HepG2 (cell line): Measurements from ENCODE around the gene VTN. TPM values are rescaled to one million over a fixed set of nuclear protein-coding genes. Genes with fewer than 3 reads are reported as not detected.

Experiments used
- ATAC-seq: fragments of 200-7000 bp; cut with Tn5 transposase; 3 replicates; pipeline ENCODE4 v1.9.1; 2020; ENCODE audit warnings: mild to moderate bottlenecking, moderate library complexity
- BruUV-seq: library from RNA; stranded (reverse); fragments of 400-500 nt; replicated peaks from 2 replicates; lab custom pipeline; 2021; lab: Mats Ljungman, UMichigan
- CTCF ChIA-PET: fragments of 300-600 bp; formaldehyde crosslinking; extraction: SDS; loops from one replicate; lab custom pipeline; 2021; ENCODE audit warnings: low total read pairs, inconsistent platforms, low intra/inter-chr PET ratio; lab: Yijun Ruan, JAX
- POLR2A ChIA-PET: fragments of 350-600 bp; sonication (Branson Sonifier 250); formaldehyde crosslinking; loops from one replicate; lab custom pipeline; 2020; ENCODE audit warnings: antibody characterized with exemption, inconsistent platforms; lab: Yijun Ruan, JAX
- DNase-seq: peaks from one replicate; pipeline ENCODE4 v3.0.0-alpha.2; 2015; ENCODE audit warnings: low spot score
- FAIRE-seq: peaks from 3 replicates; lab custom pipeline; 2011; peaks lifted over from hg19 to GRCh38; lab: Jason Lieb, UNC
- H2AFZ ChIP-seq: one replicate; pipeline ENCODE4 v1.6.1; 2011; ENCODE audit warnings: low read length, inconsistent platforms
- H3K27ac ChIP-seq: fragments of 300-600 bp; 3 replicates; pipeline ENCODE4 v1.8.0; 2011; ENCODE audit warnings: mixed run types, mild to moderate bottlenecking, mixed read lengths, low read length, inconsistent platforms; ENCODE audit not compliant: insufficient read depth; ENCODE audit errors: extremely low read length
- H3K27me3 ChIP-seq, 2 experiments: fragments of 200-600 bp in 1 of 2; 2 replicates in 1 of 2; 3 replicates in 1 of 2; pipeline versions ENCODE4 v1.6.0 to v1.8.0; 2011; ENCODE audit warnings: low read length in 2 of 2, mild to moderate bottlenecking in 2 of 2, moderate library complexity in 2 of 2, inconsistent platforms in 1 of 2; ENCODE audit not compliant: insufficient read depth in 2 of 2, control insufficient read depth in 1 of 2
- H3K36me3 ChIP-seq, 2 experiments: fragments of 200-600 bp in 1 of 2; replicated peaks in 1 of 2; 2 replicates in 1 of 2; 3 replicates in 1 of 2; pipeline versions ENCODE4 v1.5.1 to v1.8.0; 2011; ENCODE audit warnings: low read length in 2 of 2, inconsistent platforms in 1 of 2; ENCODE audit not compliant: insufficient read depth in 2 of 2, control insufficient read depth in 1 of 2
- H3K4me1 ChIP-seq: 2 replicates; pipeline ENCODE4 v1.5.1; 2012; ENCODE audit warnings: low read length, inconsistent platforms; ENCODE audit not compliant: insufficient read depth
- H3K4me2 ChIP-seq: 2 replicates; pipeline ENCODE4 v1.6.0; 2011; ENCODE audit warnings: low read depth, low read length, inconsistent platforms
- H3K4me3 ChIP-seq, 3 experiments: fragments of 200-600 bp in 1 of 3; sonication (generic), shearing (Covaris generic) in 1 of 3; replicated peaks in 1 of 3; 2 replicates each; pipeline ENCODE4 v1.5.1; 2011 to 2016; ENCODE audit warnings: low read length in 3 of 3, inconsistent platforms in 2 of 3, low read depth in 2 of 3, mild to moderate bottlenecking in 2 of 3, control low read depth in 1 of 3, mixed read lengths in 1 of 3; ENCODE audit not compliant: insufficient read depth in 1 of 3
- H3K79me2 ChIP-seq: one replicate; pipeline ENCODE4 v1.6.1; 2011; ENCODE audit warnings: low read length, inconsistent platforms; ENCODE audit not compliant: insufficient read depth
- H3K9ac ChIP-seq: 2 replicates; pipeline ENCODE4 v1.6.0; 2011; ENCODE audit warnings: mild to moderate bottlenecking, low read depth, low read length, inconsistent platforms; ENCODE audit not compliant: insufficient read depth
- H3K9me3 ChIP-seq: 2 replicates; pipeline ENCODE4 v1.5.1; 2012; ENCODE audit warnings: mild to moderate bottlenecking, low read length
- H4K20me1 ChIP-seq: 2 replicates; pipeline ENCODE4 v1.6.0; 2011; ENCODE audit warnings: inconsistent platforms, mild to moderate bottlenecking, low read length, moderate library complexity; ENCODE audit not compliant: insufficient read depth
- KMT2A ChIP-seq: sonication (generic); formaldehyde crosslinking; IDR thresholded peaks from 2 replicates; pipeline ENCODE4 v1.4.0; 2020; ENCODE audit warnings: missing genetic modification reagents
- WGBS: methylation state at CpG from one replicate; pipeline ENCODE4 v1.1.6; 2017; ENCODE audit warnings: low lambda C conversion rate; 5-methylcytosine and 5-hydroxymethylcytosine counted together
- in situ Hi-C: cut with HindIII; loops from 2 replicates; pipeline ENCODE4 v1.10.0; 2017; ENCODE audit warnings: low pct_unique_long_range_greater_than_20kb; ENCODE audit not compliant: extremely low pct_ligation_motif_present
- intact Hi-C: fragments of 100-400 bp; cut with micrococcal nuclease; formaldehyde crosslinking; loops from one replicate; pipeline ENCODE4 v1.10.0; 2022; ENCODE audit not compliant: unreplicated experiment
- polyA plus RNA-seq, 8 experiments: library from polyadenylated mRNA; depleted of rRNA in 3 of 8; stranded (reverse) in 7 of 8; unstranded in 1 of 8; fragments of >200 nt; fragmentation: Illumina TruSeq in 4 of 8; extraction: Trizol in 4 of 8; gene quantifications; 2 replicates each; pipeline versions ENCODE4 v1.2.1 to v1.2.3, GENCODE V29; 2011 to 2016; ENCODE audit warnings: low read depth in 4 of 8, missing spikeins in 1 of 8, mixed read lengths in 1 of 8; ENCODE audit not compliant: insufficient read depth in 1 of 8
- total RNA-seq, 5 experiments: library from RNA; depleted of rRNA; stranded (reverse); fragments of >200 nt; fragmentation: Illumina TruSeq; extraction: Trizol; gene quantifications; 2 replicates each; pipeline ENCODE4 v1.2.3, GENCODE V29; 2016; ENCODE audit warnings: low read depth in 1 of 5
- TF ChIP-seq, protein P1 (sequence below): sonication (generic); formaldehyde crosslinking; IDR thresholded peaks from 2 replicates; pipeline ENCODE4 v1.5.0; 2020; ENCODE audit warnings: missing genetic modification reagents

Gene VTN
- total and polyA plus RNA-seq, 2 of the 13 experiments (the other 11 are each of a cell fraction or from before 2014, with no cell fraction given): 108 to 131 TPM

DNA sequence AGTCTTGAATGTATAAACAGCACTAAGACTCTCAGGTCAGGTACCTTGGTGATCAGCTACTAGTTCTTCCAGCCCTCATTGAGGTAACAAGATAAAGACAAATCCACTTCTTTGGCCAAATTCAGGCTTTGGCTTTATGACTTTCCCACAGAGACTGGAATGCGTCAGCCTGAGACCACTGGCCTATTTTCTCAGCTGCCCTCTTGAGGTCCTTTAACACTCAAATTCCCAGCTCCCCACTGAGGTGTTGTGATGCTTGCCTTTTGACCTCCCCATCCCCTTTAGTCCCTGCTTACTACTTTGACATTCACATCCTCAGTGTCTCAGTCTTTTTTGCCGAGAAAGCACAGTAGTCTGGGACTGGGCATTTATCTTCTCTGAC is 23.9 kb downstream of the VTN start:
- in situ Hi-C loops: no loop called here

More for the DNA sequence above, 23.9 kb downstream of the VTN start:
- no peak for DNase-seq
- TF ChIP-seq KMT2A (CRISPR knock-in tag): 0 out of 2 replicates have a peak, but pooled peaks have one; percentile 8
- TF ChIP-seq, protein P1, sequence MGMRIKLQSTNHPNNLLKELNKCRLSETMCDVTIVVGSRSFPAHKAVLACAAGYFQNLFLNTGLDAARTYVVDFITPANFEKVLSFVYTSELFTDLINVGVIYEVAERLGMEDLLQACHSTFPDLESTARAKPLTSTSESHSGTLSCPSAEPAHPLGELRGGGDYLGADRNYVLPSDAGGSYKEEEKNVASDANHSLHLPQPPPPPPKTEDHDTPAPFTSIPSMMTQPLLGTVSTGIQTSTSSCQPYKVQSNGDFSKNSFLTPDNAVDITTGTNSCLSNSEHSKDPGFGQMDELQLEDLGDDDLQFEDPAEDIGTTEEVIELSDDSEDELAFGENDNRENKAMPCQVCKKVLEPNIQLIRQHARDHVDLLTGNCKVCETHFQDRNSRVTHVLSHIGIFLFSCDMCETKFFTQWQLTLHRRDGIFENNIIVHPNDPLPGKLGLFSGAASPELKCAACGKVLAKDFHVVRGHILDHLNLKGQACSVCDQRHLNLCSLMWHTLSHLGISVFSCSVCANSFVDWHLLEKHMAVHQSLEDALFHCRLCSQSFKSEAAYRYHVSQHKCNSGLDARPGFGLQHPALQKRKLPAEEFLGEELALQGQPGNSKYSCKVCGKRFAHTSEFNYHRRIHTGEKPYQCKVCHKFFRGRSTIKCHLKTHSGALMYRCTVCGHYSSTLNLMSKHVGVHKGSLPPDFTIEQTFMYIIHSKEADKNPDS: no peak
- H4K20me1 ChIP-seq: no peaks in the 10 kb centered on the region
- WGBS: 98% methylated on average over 2 of the region's 2 CpGs
- ChIA-PET CTCF (interaction anchor here (1.2 kb wide), 1 partner anchor 70 kb away, joined by 4 read pairs; no protein-coding TSS in a partner anchor), POLR2A (interaction anchor here (0.9 to 5.7 kb wide), 8 partner anchors 11 to 142 kb away, joined by 3 to 68 read pairs (median 14); partner anchors contain the start of genes IFT20, POLDIP2, SLC46A1 and TMEM97)
- FAIRE-seq: no peak
- H3K4me3 ChIP-seq: no peak overlapping the region
- H3K79me2 ChIP-seq: no peaks in the 10 kb centered on the region
- no peak for ATAC-seq
- H3K36me3 ChIP-seq: peaks cover 31 to 74% of the 10 kb centered on the region in 2 experiments
- intact Hi-C loops: loop anchor here (5.0 kb wide), 1 partner anchor 114 kb away; no protein-coding TSS in a partner anchor
- no peak overlapping the region for H2AFZ ChIP-seq
- peaks cover 26% of the 10 kb centered on the region for H3K4me1 ChIP-seq
- H3K27ac ChIP-seq: peak overlapping the region; percentile 43
- 0 out of 2 replicates have a peak overlapping the region, but pooled peaks have one; percentile 9 for H3K9ac ChIP-seq
- H3K27me3 ChIP-seq: no peaks in the 10 kb centered on the region
- peak overlapping the region; percentile 21; the same call in 1 of the 2 replicates for H3K4me2 ChIP-seq
- BruUV-seq: no TSS peak
- no peaks in the 10 kb centered on the region for H3K9me3 ChIP-seq
